Caco-2 (cell line): ENCODE measurements around the gene ADAMTS18. TPM values are rescaled to one million over a fixed set of nuclear protein-coding genes. Genes with fewer than 3 reads are reported as not detected.
A peak's percentile ranks its signal among the peaks of the same experiment; 100 is the strongest.
"Not testable (repeated sequence)": the region's sequence is repeated elsewhere in the genome, so short reads cannot be mapped to it uniquely, and the experiment has no call there.

Source experiments
- BruUV-seq: library from RNA; stranded (reverse); fragments of 400-500 nt; replicated peaks from 2 replicates; lab custom pipeline; 2021; lab: Mats Ljungman, UMichigan
- CTCF ChIA-PET: fragments of 300-600 bp; sonication (Branson Sonifier 250); formaldehyde crosslinking; loops from one replicate; lab custom pipeline; 2022; ENCODE audit warnings: antibody characterized with exemption; lab: Charles Lee
- POLR2A ChIA-PET: fragments of 300-600 bp; sonication (Branson Sonifier 250); formaldehyde crosslinking; loops from one replicate; lab custom pipeline; 2022; ENCODE audit warnings: antibody characterized with exemption; lab: Charles Lee
- DNase-seq, 2 experiments: peaks; one replicate each; pipeline versions ENCODE4 v3.0.0 to v3.0.0-alpha.2; 2020 to 2022
- H3K27me3 ChIP-seq: replicated peaks from 2 replicates; pipeline ENCODE4 v1.6.0; 2011; ENCODE audit warnings: low read length; ENCODE audit not compliant: control insufficient read depth, insufficient read depth
- H3K36me3 ChIP-seq: 2 replicates; pipeline ENCODE4 v1.5.1; 2011; ENCODE audit warnings: low read length; ENCODE audit not compliant: control insufficient read depth, insufficient read depth
- H3K4me1 ChIP-seq: fragments of 250-450 bp; sonication (Bioruptor Pico); 2 replicates; pipeline ENCODE4 v1.5.1; 2020; ENCODE audit warnings: mild to moderate bottlenecking
- H3K4me3 ChIP-seq: 2 replicates; pipeline ENCODE4 v1.5.1; 2011; ENCODE audit warnings: low read depth, mild to moderate bottlenecking, control low read depth, low read length
- H3K9me3 ChIP-seq: fragments of 250-450 bp; sonication (Bioruptor Pico); 2 replicates; pipeline ENCODE4 v1.5.1; 2020; ENCODE audit warnings: mild to moderate bottlenecking, moderate library complexity
- H3K27ac Mint-ChIP-seq: one replicate; pipeline ENCODE4 v1.8.0; 2022; ENCODE audit warnings: mixed read lengths; ENCODE audit not compliant: unreplicated experiment
- H3K27me3 Mint-ChIP-seq: one replicate; pipeline ENCODE4 v1.8.0; 2022; ENCODE audit warnings: mixed read lengths; ENCODE audit not compliant: insufficient read depth, unreplicated experiment
- H3K36me3 Mint-ChIP-seq: one replicate; pipeline ENCODE4 v1.8.0; 2022; ENCODE audit warnings: mild to moderate bottlenecking, mixed read lengths; ENCODE audit not compliant: insufficient read depth, unreplicated experiment
- H3K4me1 Mint-ChIP-seq: one replicate; pipeline ENCODE4 v1.8.0; 2022; ENCODE audit warnings: low read depth, mixed read lengths; ENCODE audit not compliant: unreplicated experiment
- H3K4me3 Mint-ChIP-seq: one replicate; pipeline ENCODE4 v1.8.0; 2022; ENCODE audit warnings: mild to moderate bottlenecking, moderate library complexity, mixed read lengths; ENCODE audit not compliant: unreplicated experiment
- H3K9me3 Mint-ChIP-seq: one replicate; pipeline ENCODE4 v1.8.0; 2022; ENCODE audit warnings: mixed read lengths; ENCODE audit not compliant: unreplicated experiment
- CTCF ChIP-seq, 2 experiments: fragments of 200-600 bp in 1 of 2; IDR thresholded peaks; 1 replicate in 1 of 2; 2 replicates in 1 of 2; pipeline versions ENCODE4 v1.5.1 to v1.8.0; 2011 to 2022; ENCODE audit warnings: antibody characterized with exemption in 1 of 2, control low read depth in 1 of 2, inconsistent platforms in 1 of 2, low read depth in 1 of 2, low read length in 1 of 2, mild to moderate bottlenecking in 1 of 2, moderate library complexity in 1 of 2; ENCODE audit not compliant: insufficient read depth in 1 of 2, severe bottlenecking in 1 of 2, unreplicated experiment in 1 of 2
- intact Hi-C: fragments of 100-400 bp; cut with micrococcal nuclease; formaldehyde crosslinking; loops from one replicate; pipeline ENCODE4 v1.10.0; 2022; ENCODE audit not compliant: unreplicated experiment
- total RNA-seq: library from RNA; stranded (reverse); gene quantifications from 2 replicates; pipeline ENCODE4 v1.2.3, GENCODE V29; 2022

ADAMTS18 gene
- total RNA-seq, 1 experiment from 2014 or later = 0.29 TPM

- ChIA-PET POLR2A (no interaction called here), CTCF (no interaction called here)
- H3K4me1 ChIP-seq = peaks cover 18% of the 10 kb centered on the region
- H3K4me3 ChIP-seq = no peak overlapping the region
- peaks cover 13% of the 10 kb centered on the region for H3K9me3 ChIP-seq
- H3K4me1 Mint-ChIP-seq = peaks cover 18% of the 10 kb centered on the region
- TF ChIP-seq CTCF (IDR thresholded peaks at IDR 0.05; ENCODE audit: insufficient read depth in 1 of 2, low read depth in 1 of 2, low read length in 1 of 2, severe bottlenecking in 1 of 2, unreplicated experiment in 1 of 2) = no peak
- no peak overlapping the region for H3K27ac Mint-ChIP-seq
- no peaks in the 10 kb centered on the region for H3K27me3 ChIP-seq
- peaks cover 10% of the 10 kb centered on the region for H3K9me3 Mint-ChIP-seq
- DNase-seq = no peak
- no peak overlapping the region for H3K4me3 Mint-ChIP-seq
- no peaks in the 10 kb centered on the region for H3K27me3 Mint-ChIP-seq
- no peaks in the 10 kb centered on the region for H3K36me3 Mint-ChIP-seq
- intact Hi-C loops = no loop called here
- no peaks in the 10 kb centered on the region for H3K36me3 ChIP-seq
- no TSS peak for BruUV-seq
These were observed 161.0 kb downstream of the ADAMTS18 start for GRCh38 chr16:77273815-77274214.

- no TSS peak for BruUV-seq
- no peak overlapping the region for H3K4me3 ChIP-seq
- Mint-ChIP-seq H3K27ac (peak overlapping the region; percentile 30), H3K27me3 (no peaks in the 10 kb centered on the region), H3K36me3 (no peaks in the 10 kb centered on the region), H3K9me3 (peaks cover 10% of the 10 kb centered on the region), H3K4me3 (no peak overlapping the region), H3K4me1 (peaks cover 18% of the 10 kb centered on the region)
- peak in 1 of 2 experiments; percentile 18 for DNase-seq
- intact Hi-C loops = loop anchor here (1.0 to 2.0 kb wide), 2 partner anchors 18 to 33 kb away; no protein-coding TSS in a partner anchor
- peaks cover 13% of the 10 kb centered on the region for H3K9me3 ChIP-seq
- POLR2A ChIA-PET = interaction anchor here (0.6 to 0.7 kb wide), 2 partner anchors 18 to 51 kb away, joined by 5 to 6 read pairs; no protein-coding TSS in a partner anchor
- no peaks in the 10 kb centered on the region for H3K27me3 ChIP-seq
- no peak for TF ChIP-seq CTCF (IDR thresholded peaks at IDR 0.05; ENCODE audit: insufficient read depth in 1 of 2, low read depth in 1 of 2, low read length in 1 of 2, severe bottlenecking in 1 of 2, unreplicated experiment in 1 of 2)
- peaks cover 18% of the 10 kb centered on the region for H3K4me1 ChIP-seq
- CTCF ChIA-PET = no interaction called here
- no peaks in the 10 kb centered on the region for H3K36me3 ChIP-seq
These were observed 163.1 kb downstream of the ADAMTS18 start for GRCh38 chr16:77271532-77272426.

- H3K27me3 ChIP-seq, H3K4me1 Mint-ChIP-seq, BruUV-seq, H3K4me1 ChIP-seq, H3K4me3 ChIP-seq, H3K27me3 Mint-ChIP-seq, intact Hi-C loops, DNase-seq, H3K36me3 ChIP-seq, H3K36me3 Mint-ChIP-seq, H3K27ac Mint-ChIP-seq, H3K4me3 Mint-ChIP-seq, CTCF ChIA-PET, POLR2A ChIA-PET: not testable (repeated sequence)
- H3K9me3 ChIP-seq = peaks cover 11% of the 10 kb centered on the region
- H3K9me3 Mint-ChIP-seq = peaks cover 10% of the 10 kb centered on the region
These were observed 168.6 kb downstream of the ADAMTS18 start for GRCh38 chr16:77266185-77266584.
